Peyer's patch (tissue), 4 donors: Measurements from ENCODE around the gene SEMA5A. TPM values are rescaled to one million over a fixed set of nuclear protein-coding genes. Genes with fewer than 3 reads are reported as not detected.
A peak's percentile ranks its signal among the peaks of the same experiment; 100 is the strongest.

Experiments used
- DNase-seq, 3 donors: peaks; one replicate each; pipeline ENCODE4 v3.0.0-alpha.2; 2017 to 2019
- H3K27ac ChIP-seq, 4 donors: fragments of 200-600 bp; sonication (generic); one replicate each; pipeline ENCODE4 v1.5.1; 2016 to 2019
- H3K27me3 ChIP-seq, 2 donors: fragments of 200-600 bp; sonication (generic); one replicate each; pipeline ENCODE4 v1.5.1; 2019
- H3K36me3 ChIP-seq, 3 donors: fragments of 200-600 bp; sonication (generic); one replicate each; pipeline ENCODE4 v1.5.1; 2016 to 2019
- H3K4me1 ChIP-seq, 4 donors: fragments of 200-600 bp; sonication (generic); one replicate each; pipeline ENCODE4 v1.5.1; 2016 to 2019
- H3K4me3 ChIP-seq, 4 donors: fragments of 200-600 bp; sonication (generic); 1 replicate in 3 of 4; 2 replicates in 1 of 4; pipeline ENCODE4 v1.5.1; 2016 to 2019; ENCODE audit warnings: mild to moderate bottlenecking in 1 of 4
- H3K9me3 ChIP-seq, 4 donors: fragments of 200-600 bp; sonication (generic); one replicate each; pipeline ENCODE4 v1.5.1; 2016 to 2019; ENCODE audit warnings: mild to moderate bottlenecking in 1 of 4
- POLR2A ChIP-seq, 2 donors: fragments of 450-650 bp; IDR thresholded peaks; one replicate each; pipeline ENCODE4 v1.5.1; 2017; ENCODE audit warnings: antibody characterized with exemption in 2 of 2, mild to moderate bottlenecking in 2 of 2, moderate library complexity in 2 of 2
- total RNA-seq, 4 donors: library from RNA; depleted of rRNA; stranded (reverse); fragments of >200 nt; gene quantifications; one replicate each; pipeline ENCODE4 v1.1.0, GENCODE V29; 2016
- TF ChIP-seq, protein P1 (sequence below), 6 experiments: fragments of 450-650 bp in 4 of 6; fragments of 200-600 bp in 2 of 6; sonication (generic) in 1 of 6; IDR thresholded peaks; one replicate each; pipeline ENCODE4 v1.5.1; 2017 to 2019; ENCODE audit warnings: antibody characterized with exemption in 6 of 6, mild to moderate bottlenecking in 3 of 6, moderate library complexity in 1 of 6

Gene SEMA5A
- total RNA-seq, 4 donors from 2014 or later = 11.6 to 22.5 (median 18.2) TPM

DNA sequence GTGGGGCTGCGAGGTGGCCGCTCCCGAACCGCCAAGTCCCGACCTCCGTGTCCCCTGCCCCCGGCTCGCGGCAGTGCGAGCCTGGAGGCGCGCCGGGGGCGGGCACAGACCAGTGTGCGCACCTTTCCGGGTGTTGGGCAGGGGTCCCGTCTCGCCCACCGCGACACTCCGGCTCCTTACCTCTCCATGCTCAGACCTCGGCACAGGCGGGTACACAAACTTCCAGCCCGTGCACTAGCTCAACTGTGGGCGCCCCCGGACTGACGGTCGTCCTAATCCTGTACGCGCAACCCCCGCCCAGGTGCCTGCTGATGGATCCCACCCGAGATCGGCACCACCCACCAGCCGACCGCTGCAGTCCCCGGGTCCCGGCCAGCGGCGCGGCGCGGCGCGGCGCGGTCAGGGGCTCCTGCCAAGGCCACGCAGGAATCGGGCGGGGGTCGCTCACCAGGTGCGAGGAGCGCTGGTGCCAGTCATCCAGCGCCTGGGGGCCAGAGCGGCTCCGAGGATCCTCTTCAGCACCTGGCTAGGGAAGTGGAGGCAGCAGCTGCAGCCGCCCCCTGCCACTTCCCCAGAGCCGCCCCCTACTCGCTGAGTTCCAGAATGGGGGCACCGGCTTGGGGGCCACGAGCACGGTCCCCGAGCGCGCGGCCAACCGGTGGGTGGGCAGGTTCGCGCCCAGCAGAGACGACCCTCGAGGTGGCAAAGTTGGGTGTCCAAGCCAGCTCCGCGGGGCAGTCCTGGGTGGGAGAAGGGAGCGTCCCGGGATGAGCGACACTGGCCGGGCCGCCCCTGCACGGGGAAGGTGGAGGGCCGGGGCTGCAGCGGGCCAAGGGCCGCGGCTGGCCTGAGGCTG lies 511 bp downstream of the SEMA5A start:
- TF ChIP-seq, protein P1, sequence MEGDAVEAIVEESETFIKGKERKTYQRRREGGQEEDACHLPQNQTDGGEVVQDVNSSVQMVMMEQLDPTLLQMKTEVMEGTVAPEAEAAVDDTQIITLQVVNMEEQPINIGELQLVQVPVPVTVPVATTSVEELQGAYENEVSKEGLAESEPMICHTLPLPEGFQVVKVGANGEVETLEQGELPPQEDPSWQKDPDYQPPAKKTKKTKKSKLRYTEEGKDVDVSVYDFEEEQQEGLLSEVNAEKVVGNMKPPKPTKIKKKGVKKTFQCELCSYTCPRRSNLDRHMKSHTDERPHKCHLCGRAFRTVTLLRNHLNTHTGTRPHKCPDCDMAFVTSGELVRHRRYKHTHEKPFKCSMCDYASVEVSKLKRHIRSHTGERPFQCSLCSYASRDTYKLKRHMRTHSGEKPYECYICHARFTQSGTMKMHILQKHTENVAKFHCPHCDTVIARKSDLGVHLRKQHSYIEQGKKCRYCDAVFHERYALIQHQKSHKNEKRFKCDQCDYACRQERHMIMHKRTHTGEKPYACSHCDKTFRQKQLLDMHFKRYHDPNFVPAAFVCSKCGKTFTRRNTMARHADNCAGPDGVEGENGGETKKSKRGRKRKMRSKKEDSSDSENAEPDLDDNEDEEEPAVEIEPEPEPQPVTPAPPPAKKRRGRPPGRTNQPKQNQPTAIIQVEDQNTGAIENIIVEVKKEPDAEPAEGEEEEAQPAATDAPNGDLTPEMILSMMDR (IDR thresholded peaks at IDR 0.05) = no peak
- peak in 1 of 2 donors; percentile 74 for TF ChIP-seq POLR2A (IDR thresholded peaks at IDR 0.05)
- no peaks in the 10 kb centered on the region for H3K27me3 ChIP-seq
- no peaks in the 10 kb centered on the region for H3K9me3 ChIP-seq
- H3K27ac ChIP-seq = peak overlapping the region; percentile 64 to 93 (median 76)
- H3K4me1 ChIP-seq = peaks cover 0 to 12% (median 0%) of the 10 kb centered on the region in 4 donors
- peak overlapping the region; percentile 42 to 84 (median 62) for H3K4me3 ChIP-seq
- DNase-seq = peak in 1 of 3 donors; percentile 49
- peaks cover 0 to 14% (median 0%) of the 10 kb centered on the region in 3 donors for H3K36me3 ChIP-seq

DNA sequence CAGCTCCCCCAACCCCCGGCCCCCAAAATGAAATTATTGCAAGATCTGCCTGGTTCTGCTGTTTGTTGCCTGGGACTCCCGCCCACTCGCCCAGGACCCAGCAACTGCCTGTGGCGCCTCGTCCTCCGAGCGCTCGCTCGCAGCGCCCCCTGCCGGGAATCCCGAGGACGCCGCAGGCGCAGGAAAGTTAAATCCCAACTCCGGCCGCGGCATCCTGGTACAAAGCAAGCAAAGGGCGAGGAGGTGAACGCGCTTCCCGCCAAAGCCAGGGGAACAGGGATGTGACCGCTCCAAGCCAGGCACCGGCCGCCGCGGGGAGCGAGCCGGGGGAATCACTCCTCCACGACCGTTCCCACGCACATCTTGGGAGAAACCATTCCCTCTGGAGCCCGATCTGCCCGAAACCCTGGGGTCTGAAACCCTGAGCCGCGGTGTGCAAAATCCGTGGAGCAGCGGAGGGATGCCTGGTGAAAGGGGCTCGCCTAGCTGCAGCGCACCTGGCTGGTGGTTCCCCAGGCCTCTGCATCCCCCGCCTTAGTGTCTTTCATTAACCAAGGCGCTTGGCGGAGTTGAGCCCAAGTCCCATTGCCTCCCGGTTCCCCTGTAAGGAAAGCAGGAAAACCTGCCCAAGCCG lies 1.3 kb downstream of the SEMA5A start:
- H3K27me3 ChIP-seq = no peaks in the 10 kb centered on the region
- H3K4me3 ChIP-seq = peak overlapping the region; percentile 42 to 84 (median 62)
- no peaks in the 10 kb centered on the region for H3K9me3 ChIP-seq
- H3K4me1 ChIP-seq = peaks cover 0 to 12% (median 0%) of the 10 kb centered on the region in 4 donors
- H3K36me3 ChIP-seq = peaks cover 0 to 8% (median 0%) of the 10 kb centered on the region in 3 donors
- TF ChIP-seq, protein P1 (IDR thresholded peaks at IDR 0.05) = peak; percentile 21 to 91 (median 77)
- TF ChIP-seq POLR2A (IDR thresholded peaks at IDR 0.05) = peak in 1 of 2 donors; percentile 50
- H3K27ac ChIP-seq = peak overlapping the region; percentile 64 to 93 (median 76)
- DNase-seq = peak; percentile 22 to 93 (median 90)

DNA sequence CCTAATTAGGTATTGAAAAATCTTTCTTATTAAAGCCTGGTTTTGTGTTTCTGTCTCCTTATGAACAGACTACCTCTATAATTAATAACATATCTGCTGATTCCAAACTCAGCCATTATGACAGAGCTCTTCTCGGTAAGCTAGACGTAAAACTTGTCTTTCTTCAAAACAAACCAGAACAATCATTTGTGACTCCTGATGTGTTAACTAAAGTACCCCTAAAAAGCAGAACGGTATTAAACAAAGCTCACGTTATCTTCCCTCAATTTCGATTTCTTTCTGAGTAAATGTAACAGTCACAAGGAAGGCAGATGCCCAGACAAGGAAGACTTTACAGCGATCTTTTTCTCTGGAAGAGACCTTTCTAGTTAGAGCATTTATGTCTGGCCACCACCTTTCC lies 1.8 kb downstream of the SEMA5A start:
- Histone ChIP-seq H3K4me3 (peak overlapping the region in 3 of 4 donors; percentile 60 to 84 (median 65)), H3K4me1 (peaks cover 0 to 12% (median 0%) of the 10 kb centered on the region in 4 donors), H3K36me3 (peaks cover 0 to 2% (median 0%) of the 10 kb centered on the region in 3 donors), H3K9me3 (no peaks in the 10 kb centered on the region), H3K27me3 (no peaks in the 10 kb centered on the region), H3K27ac (peak overlapping the region; percentile 64 to 93 (median 76))
- TF ChIP-seq POLR2A (IDR thresholded peaks at IDR 0.05) = no peak
- TF ChIP-seq, protein P1 (IDR thresholded peaks at IDR 0.05) = no peak
- no peak for DNase-seq

DNA sequence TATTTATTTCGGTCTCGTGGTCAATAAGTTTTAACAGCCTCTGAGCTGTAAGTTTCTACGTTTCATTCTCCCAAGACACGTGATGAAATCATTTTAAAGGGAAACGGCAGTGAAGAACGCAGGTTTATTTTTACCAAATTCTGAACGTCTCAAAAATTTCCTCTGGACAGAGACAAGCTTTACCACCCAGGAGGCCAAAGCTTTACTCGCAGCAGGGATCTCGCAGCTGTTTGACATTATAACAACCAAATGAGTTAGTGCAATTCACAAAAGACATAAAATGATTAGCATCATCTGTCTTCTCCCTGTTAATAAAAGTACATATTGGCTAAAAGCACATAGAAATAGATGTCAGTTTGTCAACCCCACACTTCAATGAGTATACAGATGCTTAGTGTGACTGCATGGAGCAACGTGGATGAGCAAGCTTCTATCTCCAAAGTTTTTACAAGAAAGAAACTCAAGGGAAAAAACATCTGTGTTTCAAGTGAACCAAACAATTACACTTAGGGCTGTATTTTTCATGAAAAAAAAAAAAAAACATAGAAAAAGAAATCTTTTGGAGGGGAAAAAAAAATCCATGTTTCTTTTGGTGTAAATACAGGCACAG lies 2.5 kb downstream of the SEMA5A start:
- Histone ChIP-seq H3K4me1 (peaks cover 0 to 12% (median 0%) of the 10 kb centered on the region in 4 donors), H3K27ac (peak overlapping the region in 1 of 4 donors; percentile 41), H3K27me3 (no peaks in the 10 kb centered on the region), H3K36me3 (no peaks in the 10 kb centered on the region), H3K4me3 (no peak overlapping the region), H3K9me3 (no peaks in the 10 kb centered on the region)
- no peak for DNase-seq
- no peak for TF ChIP-seq POLR2A (IDR thresholded peaks at IDR 0.05)
- TF ChIP-seq, protein P1 (IDR thresholded peaks at IDR 0.05) = no peak

DNA sequence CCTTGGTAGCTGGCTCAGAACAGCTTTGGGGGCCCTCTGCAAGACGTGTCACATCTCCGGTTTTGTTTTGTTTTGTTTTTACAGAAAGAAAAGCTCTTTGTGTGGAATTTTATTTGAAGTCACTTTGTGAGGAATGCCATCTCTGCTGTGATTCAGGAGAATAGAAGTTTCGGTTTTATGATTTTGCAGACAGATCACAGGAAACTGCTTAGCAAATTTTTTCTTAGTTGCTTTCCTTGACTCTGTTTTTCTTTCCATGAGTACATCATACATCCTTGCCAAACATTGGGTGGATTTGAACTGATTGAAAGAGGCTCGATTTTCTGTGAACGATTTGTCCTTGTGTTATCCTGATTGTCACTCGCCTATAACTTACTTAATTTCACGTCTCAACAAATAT lies 5.1 kb downstream of the SEMA5A start:
- no peak for DNase-seq
- H3K27me3 ChIP-seq = no peaks in the 10 kb centered on the region
- H3K36me3 ChIP-seq = no peaks in the 10 kb centered on the region
- no peak overlapping the region for H3K4me3 ChIP-seq
- H3K9me3 ChIP-seq = no peaks in the 10 kb centered on the region
- H3K27ac ChIP-seq = peak overlapping the region in 1 of 4 donors; percentile 9
- no peak for TF ChIP-seq POLR2A (IDR thresholded peaks at IDR 0.05)
- TF ChIP-seq, protein P1 (IDR thresholded peaks at IDR 0.05) = no peak
- H3K4me1 ChIP-seq = no peaks in the 10 kb centered on the region
